Stimulated activated CD8-positive, alpha-beta memory T cell treated with anti-CD3 and anti-CD28 coated beads, Interleukin-7, amount 100 ng/mL, for 1 hour (primary cell): Measurements from ENCODE around the gene PTPRA.
"Not testable (repeated sequence)": the region's sequence is repeated elsewhere in the genome, so short reads cannot be mapped to it uniquely, and the experiment has no call there.

Experiments used
- DNase-seq, 2 donors: peaks; one replicate each; pipeline ENCODE4 v3.0.0-alpha.2; 2020; ENCODE audit warnings: low read depth in 2 of 2

The PTPRA gene, protein sequence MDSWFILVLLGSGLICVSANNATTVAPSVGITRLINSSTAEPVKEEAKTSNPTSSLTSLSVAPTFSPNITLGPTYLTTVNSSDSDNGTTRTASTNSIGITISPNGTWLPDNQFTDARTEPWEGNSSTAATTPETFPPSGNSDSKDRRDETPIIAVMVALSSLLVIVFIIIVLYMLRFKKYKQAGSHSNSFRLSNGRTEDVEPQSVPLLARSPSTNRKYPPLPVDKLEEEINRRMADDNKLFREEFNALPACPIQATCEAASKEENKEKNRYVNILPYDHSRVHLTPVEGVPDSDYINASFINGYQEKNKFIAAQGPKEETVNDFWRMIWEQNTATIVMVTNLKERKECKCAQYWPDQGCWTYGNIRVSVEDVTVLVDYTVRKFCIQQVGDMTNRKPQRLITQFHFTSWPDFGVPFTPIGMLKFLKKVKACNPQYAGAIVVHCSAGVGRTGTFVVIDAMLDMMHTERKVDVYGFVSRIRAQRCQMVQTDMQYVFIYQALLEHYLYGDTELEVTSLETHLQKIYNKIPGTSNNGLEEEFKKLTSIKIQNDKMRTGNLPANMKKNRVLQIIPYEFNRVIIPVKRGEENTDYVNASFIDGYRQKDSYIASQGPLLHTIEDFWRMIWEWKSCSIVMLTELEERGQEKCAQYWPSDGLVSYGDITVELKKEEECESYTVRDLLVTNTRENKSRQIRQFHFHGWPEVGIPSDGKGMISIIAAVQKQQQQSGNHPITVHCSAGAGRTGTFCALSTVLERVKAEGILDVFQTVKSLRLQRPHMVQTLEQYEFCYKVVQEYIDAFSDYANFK

GRCh38 chr20:2873010-2873746 lies at the start of gene PTPRA:
Gene PTPRA (plus strand): TSS chr20:2873481. CDS start chr20:2964278, 90,797 bp downstream.
- DNase-seq = peak; percentile 83 to 86

- DNase-seq = no peak
Measured at GRCh38 chr20:2825761-2826160, 47.5 kb upstream of the PTPRA start.

- no peak for DNase-seq
Measured at GRCh38 chr20:2826655-2827054, 46.6 kb upstream of the PTPRA start.

DNA sequence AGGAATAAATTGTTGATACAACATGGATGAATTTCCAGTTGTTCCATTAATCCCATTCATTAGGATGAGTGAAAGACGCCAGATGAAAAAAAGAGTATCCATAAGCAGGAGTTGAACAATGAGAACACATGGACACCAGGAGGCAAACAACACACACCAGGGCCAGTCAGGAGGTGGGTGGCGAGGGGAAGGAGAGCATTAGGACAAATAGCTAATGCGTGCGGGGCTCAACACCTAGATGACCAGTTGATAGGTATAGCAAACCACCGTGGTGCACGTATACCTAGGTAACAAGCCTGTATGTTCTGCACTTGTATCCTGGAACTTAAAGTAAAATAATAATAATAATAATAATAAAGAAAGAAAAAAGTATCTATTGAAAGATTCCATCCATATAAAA lies 43.9 kb upstream of the PTPRA start:
- DNase-seq = no peak

DNA sequence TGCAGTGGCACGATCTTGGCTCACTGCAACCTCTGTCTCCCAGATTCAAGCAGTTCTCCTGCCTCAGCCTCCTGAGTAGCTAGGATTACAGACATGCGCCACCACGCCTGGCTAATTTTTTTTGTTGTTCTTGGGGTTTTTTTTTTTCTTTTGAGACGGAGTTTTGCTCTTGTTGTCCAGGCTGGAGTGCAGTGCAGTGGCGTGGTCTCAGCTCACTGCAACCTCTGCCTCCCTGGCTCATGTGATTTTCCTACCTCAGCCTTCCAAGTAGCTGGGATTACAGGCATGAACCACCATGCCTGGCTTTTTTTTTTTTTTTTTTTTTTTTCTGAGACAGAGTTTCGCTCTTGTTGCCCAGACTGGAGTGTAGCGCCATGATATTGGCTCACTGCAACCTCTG lies 42.1 kb upstream of the PTPRA start:
- DNase-seq = not testable (repeated sequence)

DNA sequence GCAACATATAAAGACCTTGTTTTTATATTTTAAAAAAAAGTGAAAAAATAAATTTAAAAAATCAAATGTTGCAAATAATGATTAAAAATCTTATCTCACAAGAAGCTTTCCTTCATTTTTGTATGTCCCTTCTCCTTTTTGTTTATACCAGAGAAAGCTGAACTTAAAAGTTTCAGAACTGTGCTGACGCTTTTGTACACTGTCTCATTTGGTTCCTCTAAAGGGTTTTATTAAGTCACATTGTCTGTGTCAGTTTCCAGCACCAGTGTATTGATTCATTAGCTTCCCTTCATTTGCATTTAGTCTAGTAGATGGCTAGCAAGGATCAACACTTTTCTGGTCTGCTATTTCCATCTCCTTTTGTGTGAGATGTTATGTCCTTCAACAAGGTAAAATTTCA lies 39.5 kb upstream of the PTPRA start:
- DNase-seq = no peak

DNA sequence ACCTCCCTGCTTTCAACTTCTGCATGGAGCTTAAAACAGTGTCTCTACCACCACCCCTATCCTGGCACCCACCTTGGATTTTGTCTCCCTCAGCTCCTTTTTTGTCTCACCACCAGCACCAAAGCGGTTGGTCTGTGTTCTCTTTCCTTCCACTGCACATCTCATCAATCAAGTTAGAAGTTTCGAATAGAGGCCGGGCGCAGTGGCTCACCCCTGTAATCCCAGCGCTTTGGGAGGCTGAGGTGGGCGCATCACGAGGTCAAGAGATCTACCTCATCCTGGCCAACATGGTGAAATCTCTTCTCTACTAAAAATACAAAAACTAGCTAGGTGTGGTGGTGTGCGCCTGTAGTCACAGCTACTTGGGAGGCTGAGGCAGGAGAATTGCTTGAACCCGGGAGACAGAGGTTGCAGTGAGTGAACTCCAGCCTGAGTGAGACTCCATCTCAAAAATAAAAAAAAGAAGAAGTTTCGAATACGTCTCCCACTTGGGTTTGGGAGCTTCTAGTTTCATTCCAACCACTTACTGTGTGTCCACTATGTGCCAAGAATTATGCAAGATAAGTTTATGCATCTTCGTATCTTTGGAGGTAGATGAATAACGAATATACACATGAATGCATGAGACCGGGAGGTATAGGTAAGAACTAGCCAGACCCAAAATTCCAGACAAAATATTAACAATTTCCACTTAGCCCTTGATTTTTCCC lies 38.7 kb upstream of the PTPRA start:
- no peak for DNase-seq

DNA sequence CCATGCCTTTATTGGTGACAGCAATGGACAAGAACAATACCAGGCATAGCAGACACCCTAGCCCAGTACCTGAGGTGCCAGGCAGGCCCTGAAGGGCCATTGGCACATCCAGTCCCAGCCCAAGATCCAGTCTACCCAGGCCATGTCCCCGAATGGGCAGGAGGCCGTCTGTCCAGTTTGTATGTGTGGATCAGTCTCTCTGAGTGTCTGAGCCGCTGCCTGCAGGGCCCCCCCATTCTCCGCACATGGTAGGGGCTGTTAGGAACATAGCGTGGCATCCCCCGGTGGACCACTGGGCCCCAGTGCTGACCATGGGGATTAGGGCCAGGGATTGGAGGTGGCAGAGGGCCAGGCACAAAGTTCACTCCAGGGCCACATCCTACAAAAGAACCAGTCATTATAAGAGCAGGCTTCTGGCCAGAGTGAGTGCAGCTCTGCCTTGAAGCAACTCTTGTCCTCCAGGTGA lies 37.9 kb upstream of the PTPRA start:
- no peak for DNase-seq

GRCh38 chr20:2836035-2836434 lies 37.2 kb upstream of the PTPRA start:
- no peak for DNase-seq

- DNase-seq = no peak
Measured at GRCh38 chr20:2837221-2837960, 35.9 kb upstream of the PTPRA start.

GRCh38 chr20:2838170-2838797 lies 35.0 kb upstream of the PTPRA start:
- no peak for DNase-seq

DNA sequence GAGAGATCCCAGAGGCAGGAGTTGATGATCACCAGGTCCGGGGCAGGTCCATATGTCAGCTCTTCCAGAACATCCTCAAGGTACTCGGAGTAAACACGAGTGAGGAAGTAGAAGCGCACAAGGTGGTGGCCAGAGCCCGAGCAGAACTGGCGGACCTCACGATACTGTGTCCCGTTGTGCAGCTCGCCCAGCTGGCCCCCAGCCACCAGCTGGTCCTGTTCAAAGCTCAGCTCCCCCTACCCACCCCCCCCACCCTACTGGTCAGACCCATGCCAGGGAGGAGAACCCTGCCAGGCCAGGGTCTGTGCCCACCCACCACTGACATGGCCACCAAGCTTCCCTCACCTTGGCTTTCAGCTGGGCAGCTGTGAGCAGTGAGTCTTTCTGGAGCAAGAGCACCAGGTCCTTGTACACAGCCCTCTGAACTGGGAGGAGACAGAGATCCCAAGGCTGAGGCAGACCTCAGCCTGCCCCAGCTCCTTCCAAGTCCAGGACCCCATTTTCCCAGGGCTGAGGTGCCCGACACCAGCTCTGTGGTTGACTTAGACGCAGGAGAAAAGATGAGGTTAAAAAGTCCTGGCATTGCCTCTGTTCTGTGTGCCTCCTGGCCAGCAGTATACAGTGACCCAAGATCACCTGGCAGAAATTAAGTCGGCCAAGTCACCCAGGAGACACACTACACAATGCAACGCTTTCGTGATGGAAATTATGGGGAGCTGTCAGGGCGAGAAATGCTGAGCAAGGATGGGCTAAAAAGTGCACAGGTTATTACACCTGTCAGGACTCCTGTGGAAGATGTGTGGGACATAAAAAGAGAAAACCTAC lies 34.2 kb upstream of the PTPRA start:
- no peak for DNase-seq

DNA sequence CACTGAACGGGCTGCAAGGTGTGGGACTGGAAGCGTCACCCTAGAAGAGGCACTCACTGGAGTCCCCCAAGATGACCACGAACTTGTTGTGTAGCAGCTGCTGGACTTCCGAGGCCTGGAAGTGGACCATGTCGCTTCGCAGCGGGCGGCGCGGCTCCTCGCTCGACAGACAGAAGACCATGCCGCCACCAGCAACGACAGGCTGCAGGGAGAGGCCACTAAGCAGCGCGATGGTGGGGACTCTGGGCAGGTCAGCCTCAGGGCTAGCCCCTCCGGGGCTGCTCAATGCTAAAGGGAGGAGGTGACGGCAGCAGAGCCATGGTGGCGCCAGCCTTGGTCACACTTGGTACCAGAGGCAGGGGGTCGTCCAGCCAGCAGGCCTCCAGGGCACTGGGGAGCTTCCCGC lies 33.5 kb upstream of the PTPRA start:
- no peak for DNase-seq

GRCh38 chr20:2840138-2840966 lies 32.9 kb upstream of the PTPRA start, which contains the start of the genes PCED1A and VPS16:
Gene PCED1A (minus strand): TSS chr20:2840655. CDS start chr20:2839912, 743 bp downstream.
Gene VPS16 (plus strand): TSS chr20:2840745. CDS start chr20:2840775, 30 bp downstream.
- DNase-seq = peak; percentile 76 to 79

GRCh38 chr20:2840967-2841531 lies 32.2 kb upstream of the PTPRA start:
- DNase-seq = no peak

DNA sequence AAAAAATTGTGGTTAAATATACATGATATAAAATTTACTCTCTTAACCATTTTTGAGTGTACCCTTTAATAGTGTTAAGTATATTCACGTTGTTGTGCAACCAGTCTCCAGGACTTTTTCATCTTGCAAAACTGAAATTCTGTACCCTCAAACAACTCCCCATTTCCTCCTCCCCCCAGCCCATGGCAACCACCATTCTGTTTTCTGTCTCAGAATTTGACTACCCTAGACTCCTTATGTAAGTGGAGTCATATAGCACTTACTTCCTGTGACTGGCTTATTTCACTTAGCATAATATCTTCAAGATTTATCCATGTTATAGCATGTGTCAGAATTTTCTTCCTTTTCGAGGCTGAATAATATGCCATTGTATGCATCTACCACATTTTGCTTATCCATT lies 27.7 kb upstream of the PTPRA start:
- DNase-seq = no peak

GRCh38 chr20:2846698-2847097 lies 26.6 kb upstream of the PTPRA start:
- no peak for DNase-seq

GRCh38 chr20:2847802-2848201 lies 25.5 kb upstream of the PTPRA start:
- no peak for DNase-seq
